Measurements from ENCODE around the gene TSACC.

DNA sequence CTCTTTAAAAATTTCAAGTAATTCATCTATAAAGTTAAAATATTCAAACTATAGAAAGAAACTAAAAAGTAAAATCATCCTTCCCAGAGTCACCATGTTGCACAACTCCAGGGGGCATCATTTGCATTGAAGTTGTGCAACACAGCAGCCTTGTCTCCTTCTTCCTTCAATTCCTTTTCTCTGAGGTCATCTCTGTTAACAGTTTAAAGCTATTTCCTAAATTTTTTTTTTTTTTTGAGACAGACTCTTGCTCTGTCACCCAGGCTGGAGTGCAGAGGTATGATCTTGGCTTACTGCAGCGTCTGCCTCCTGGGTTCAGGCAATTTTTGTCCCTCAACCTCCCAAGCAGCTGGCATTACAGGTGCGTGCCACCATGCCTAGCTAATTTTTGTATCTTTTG, 37.8 kb downstream of the TSACC start:
- TF ChIP-seq, protein P1, sequence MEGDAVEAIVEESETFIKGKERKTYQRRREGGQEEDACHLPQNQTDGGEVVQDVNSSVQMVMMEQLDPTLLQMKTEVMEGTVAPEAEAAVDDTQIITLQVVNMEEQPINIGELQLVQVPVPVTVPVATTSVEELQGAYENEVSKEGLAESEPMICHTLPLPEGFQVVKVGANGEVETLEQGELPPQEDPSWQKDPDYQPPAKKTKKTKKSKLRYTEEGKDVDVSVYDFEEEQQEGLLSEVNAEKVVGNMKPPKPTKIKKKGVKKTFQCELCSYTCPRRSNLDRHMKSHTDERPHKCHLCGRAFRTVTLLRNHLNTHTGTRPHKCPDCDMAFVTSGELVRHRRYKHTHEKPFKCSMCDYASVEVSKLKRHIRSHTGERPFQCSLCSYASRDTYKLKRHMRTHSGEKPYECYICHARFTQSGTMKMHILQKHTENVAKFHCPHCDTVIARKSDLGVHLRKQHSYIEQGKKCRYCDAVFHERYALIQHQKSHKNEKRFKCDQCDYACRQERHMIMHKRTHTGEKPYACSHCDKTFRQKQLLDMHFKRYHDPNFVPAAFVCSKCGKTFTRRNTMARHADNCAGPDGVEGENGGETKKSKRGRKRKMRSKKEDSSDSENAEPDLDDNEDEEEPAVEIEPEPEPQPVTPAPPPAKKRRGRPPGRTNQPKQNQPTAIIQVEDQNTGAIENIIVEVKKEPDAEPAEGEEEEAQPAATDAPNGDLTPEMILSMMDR (conservative IDR thresholded peaks at IDR 0.05; ENCODE audit: low read depth, low read length) = peak; percentile 26; the same call in 1 of the 2 replicates
- TF ChIP-seq EZH2 (IDR thresholded peaks at IDR 0.05; ENCODE audit: borderline replicate concordance, low read depth, low read length, poor library complexity, severe bottlenecking) = no peak
